GM18858 (cell line): ENCODE results near the gene SPRR2D.
"Not testable (repeated sequence)": the region's sequence is repeated elsewhere in the genome, so short reads cannot be mapped to it uniquely, and the experiment has no call there.

Experiments
- ATAC-seq: cut with Tn5 transposase; IDR thresholded peaks from one replicate; pipeline ENCODE4 v1.9.1; 2021; ENCODE audit not compliant: unreplicated experiment

SPRR2D gene

GRCh38 chr1:153040950-153041631 lies at the start of gene SPRR2D:
TSS of gene SPRR2D (minus strand) at chr1:153041120. CDS start at chr1:153040346, 774 bp downstream.
- no peak for ATAC-seq

- no peak for ATAC-seq
Measured at GRCh38 chr1:153087652-153088051, 46.7 kb upstream of the SPRR2D start.

- no peak for ATAC-seq
Measured at GRCh38 chr1:153081736-153082135, 40.8 kb upstream of the SPRR2D start.

GRCh38 chr1:153072806-153073726 lies 32.1 kb upstream of the SPRR2D start:
- no peak for ATAC-seq

- no peak for ATAC-seq
Measured at GRCh38 chr1:153071511-153071910, 30.6 kb upstream of the SPRR2D start, which contains the start of gene SPRR2B. TSS of gene SPRR2B (minus strand) at chr1:153071611. CDS start at chr1:153070839, 772 bp downstream.

- ATAC-seq = no peak
Measured at GRCh38 chr1:153070243-153070642, 29.3 kb upstream of the SPRR2D start.

- ATAC-seq = no peak
Measured at GRCh38 chr1:153058826-153059784, 18.2 kb upstream of the SPRR2D start.

- ATAC-seq = no peak
Measured at GRCh38 chr1:153058154-153058553, 17.2 kb upstream of the SPRR2D start.

- ATAC-seq = no peak
Measured at GRCh38 chr1:153057375-153057774, 16.5 kb upstream of the SPRR2D start, which contains the start of gene SPRR2A. TSS of gene SPRR2A (minus strand) at chr1:153057512. CDS start at chr1:153056735, 777 bp downstream.

GRCh38 chr1:153056111-153056510 lies 15.2 kb upstream of the SPRR2D start:
- not testable (repeated sequence) for ATAC-seq

GRCh38 chr1:153049211-153049610 lies 8.3 kb upstream of the SPRR2D start:
- no peak for ATAC-seq

GRCh38 chr1:153035211-153035610 lies 5.7 kb downstream of the SPRR2D start:
- ATAC-seq = no peak

GRCh38 chr1:153032677-153033308 lies 8.1 kb downstream of the SPRR2D start:
- ATAC-seq = no peak

GRCh38 chr1:153032073-153032472 lies 8.8 kb downstream of the SPRR2D start:
- no peak for ATAC-seq

GRCh38 chr1:153030895-153031294 lies 10.0 kb downstream of the SPRR2D start, which contains the start of gene SPRR1B:
TSS of gene SPRR1B (plus strand) at chr1:153031203. CDS start at chr1:153032346, 1,143 bp downstream.
- no peak for ATAC-seq

GRCh38 chr1:153028766-153029165 lies 12.2 kb downstream of the SPRR2D start:
- ATAC-seq = no peak

GRCh38 chr1:153025797-153026196 lies 15.1 kb downstream of the SPRR2D start:
- no peak for ATAC-seq

GRCh38 chr1:153024413-153024812 lies 16.5 kb downstream of the SPRR2D start:
- no peak for ATAC-seq

GRCh38 chr1:153023109-153023508 lies 17.8 kb downstream of the SPRR2D start:
- no peak for ATAC-seq

GRCh38 chr1:153022340-153022739 lies 18.6 kb downstream of the SPRR2D start:
- not testable (repeated sequence) for ATAC-seq
